ENCODE results near the gene APBA1.

Gene APBA1

DNA sequence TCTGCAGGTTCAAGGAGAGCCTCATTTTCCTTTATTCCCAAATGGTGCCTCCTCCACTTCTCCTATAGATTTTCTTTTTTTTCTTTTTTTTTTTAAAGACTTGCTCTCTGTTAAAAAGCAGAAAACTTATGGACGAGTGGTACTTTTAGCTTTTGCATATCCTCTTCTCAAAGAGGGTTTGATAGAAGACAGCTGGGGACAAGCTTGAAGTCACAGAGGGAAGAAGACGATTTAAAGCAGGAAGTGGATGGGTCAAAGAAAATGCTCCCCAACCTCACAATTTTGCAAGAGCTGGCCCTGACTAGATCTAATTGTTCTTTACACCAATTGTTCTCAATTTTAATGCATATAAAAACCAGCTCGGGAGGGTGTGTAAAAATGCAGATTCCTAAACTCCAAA is 48.9 kb downstream of the APBA1 start:
- Histone ChIP-seq H3K4me3 (ENCODE audit: low read depth in 1 of 2, low read length in 2 of 2) (no peak overlapping the region), H3K4me1 (ENCODE audit: control insufficient read depth in 1 of 2, insufficient read depth in 2 of 2, low read length in 2 of 2) (no peaks in the 10 kb centered on the region), H3K27me3 (ENCODE audit: low read depth, low read length) (no peaks in the 10 kb centered on the region), H3K36me3 (ENCODE audit: control insufficient read depth in 1 of 2, insufficient read depth in 2 of 2, low read length in 2 of 2) (no peaks in the 10 kb centered on the region), H3K27ac (ENCODE audit: low read length) (no peak overlapping the region), H3K9me3 (ENCODE audit: control insufficient read depth in 1 of 2, low read length in 2 of 2) (no peaks in the 10 kb centered on the region)

DNA sequence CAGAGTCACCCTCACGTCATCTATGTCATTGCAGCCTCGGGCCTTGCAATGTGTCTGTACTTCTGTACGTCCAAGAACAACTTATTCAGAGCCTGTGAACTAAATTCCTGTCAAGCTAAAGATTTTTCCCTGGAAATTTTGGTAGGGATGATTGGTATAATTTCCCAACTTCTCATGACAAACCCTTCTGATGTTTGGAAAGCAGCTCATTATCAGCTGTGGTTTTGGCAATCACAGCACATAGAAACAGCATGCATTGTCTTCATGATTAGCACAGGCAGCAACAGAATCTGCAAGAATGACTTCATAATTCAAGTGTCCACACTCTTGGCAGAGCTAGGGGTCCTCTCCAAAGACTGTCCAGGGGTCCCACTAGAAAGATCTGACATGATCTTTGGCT is 49.5 kb downstream of the APBA1 start:
- Histone ChIP-seq H3K36me3 (ENCODE audit: control insufficient read depth in 1 of 2, insufficient read depth in 2 of 2, low read length in 2 of 2) (no peaks in the 10 kb centered on the region), H3K4me1 (ENCODE audit: control insufficient read depth in 1 of 2, insufficient read depth in 2 of 2, low read length in 2 of 2) (no peaks in the 10 kb centered on the region), H3K9me3 (ENCODE audit: control insufficient read depth in 1 of 2, low read length in 2 of 2) (no peaks in the 10 kb centered on the region), H3K27ac (ENCODE audit: low read length) (no peak overlapping the region), H3K4me3 (ENCODE audit: low read depth in 1 of 2, low read length in 2 of 2) (no peak overlapping the region), H3K27me3 (ENCODE audit: low read depth, low read length) (no peaks in the 10 kb centered on the region)

DNA sequence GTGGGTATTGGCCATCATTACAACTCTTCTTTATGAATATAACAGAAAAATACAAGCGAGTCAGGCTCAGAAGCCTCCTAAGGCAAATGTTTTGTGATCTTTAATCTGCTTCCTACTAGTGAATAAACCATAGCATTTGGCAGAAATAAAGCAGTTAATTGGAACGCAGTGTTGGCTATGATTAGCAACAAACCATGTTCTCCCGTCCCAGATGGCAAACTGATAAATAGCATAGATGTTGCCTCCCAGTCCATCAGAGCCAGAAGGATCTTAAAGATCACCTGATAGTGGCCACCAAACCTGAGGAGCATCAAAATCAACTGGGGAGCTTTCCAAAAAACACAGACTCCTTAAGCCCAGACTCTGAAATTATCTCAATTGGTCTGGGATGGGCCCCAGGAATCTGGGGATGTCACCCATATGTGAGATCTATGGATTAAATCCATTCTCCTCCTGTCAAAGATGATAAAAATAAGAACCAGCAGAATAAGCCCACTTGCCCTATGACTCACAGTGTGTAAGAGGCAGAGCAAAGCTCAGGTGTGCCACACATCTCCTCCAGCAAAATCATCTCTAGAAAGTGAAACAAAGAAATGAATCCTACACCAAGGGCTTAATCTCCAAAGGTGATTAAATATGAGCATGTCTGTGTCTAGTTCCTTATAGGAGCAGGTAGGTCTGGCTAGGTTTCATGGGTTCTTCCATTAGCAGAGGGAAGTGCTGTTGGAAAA is 50.3 kb downstream of the APBA1 start:
- Histone ChIP-seq H3K9me3 (ENCODE audit: control insufficient read depth in 1 of 2, low read length in 2 of 2) (no peaks in the 10 kb centered on the region), H3K27me3 (ENCODE audit: low read depth, low read length) (no peaks in the 10 kb centered on the region), H3K4me3 (ENCODE audit: low read depth in 1 of 2, low read length in 2 of 2) (no peak overlapping the region), H3K36me3 (ENCODE audit: control insufficient read depth in 1 of 2, insufficient read depth in 2 of 2, low read length in 2 of 2) (no peaks in the 10 kb centered on the region), H3K27ac (ENCODE audit: low read length) (no peak overlapping the region), H3K4me1 (ENCODE audit: control insufficient read depth in 1 of 2, insufficient read depth in 2 of 2, low read length in 2 of 2) (no peaks in the 10 kb centered on the region)

DNA sequence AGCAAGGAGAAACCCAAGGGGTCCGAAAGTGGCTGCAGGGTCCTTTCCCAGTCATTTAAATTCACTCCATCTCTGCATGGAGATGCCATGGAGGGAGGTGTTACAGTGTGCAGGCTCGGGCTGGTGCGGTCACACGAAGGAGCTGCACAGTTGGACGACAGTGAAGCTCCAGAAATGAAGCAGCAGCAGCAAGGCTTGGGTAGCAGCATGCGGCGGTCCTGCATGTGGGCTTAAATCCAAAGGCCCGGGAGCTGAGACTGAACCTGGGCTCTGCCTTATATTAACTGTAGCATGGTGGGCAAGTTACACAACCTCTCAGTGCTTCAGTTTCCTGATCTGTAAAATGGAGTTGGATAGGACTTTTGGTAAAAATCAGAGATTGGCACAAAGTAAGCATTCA is 51.4 kb downstream of the APBA1 start:
- Histone ChIP-seq H3K27ac (ENCODE audit: low read length) (no peak overlapping the region), H3K27me3 (ENCODE audit: low read depth, low read length) (no peaks in the 10 kb centered on the region), H3K4me1 (ENCODE audit: control insufficient read depth in 1 of 2, insufficient read depth in 2 of 2, low read length in 2 of 2) (no peaks in the 10 kb centered on the region), H3K4me3 (ENCODE audit: low read depth in 1 of 2, low read length in 2 of 2) (no peak overlapping the region), H3K36me3 (ENCODE audit: control insufficient read depth in 1 of 2, insufficient read depth in 2 of 2, low read length in 2 of 2) (no peaks in the 10 kb centered on the region), H3K9me3 (ENCODE audit: control insufficient read depth in 1 of 2, low read length in 2 of 2) (no peaks in the 10 kb centered on the region)

DNA sequence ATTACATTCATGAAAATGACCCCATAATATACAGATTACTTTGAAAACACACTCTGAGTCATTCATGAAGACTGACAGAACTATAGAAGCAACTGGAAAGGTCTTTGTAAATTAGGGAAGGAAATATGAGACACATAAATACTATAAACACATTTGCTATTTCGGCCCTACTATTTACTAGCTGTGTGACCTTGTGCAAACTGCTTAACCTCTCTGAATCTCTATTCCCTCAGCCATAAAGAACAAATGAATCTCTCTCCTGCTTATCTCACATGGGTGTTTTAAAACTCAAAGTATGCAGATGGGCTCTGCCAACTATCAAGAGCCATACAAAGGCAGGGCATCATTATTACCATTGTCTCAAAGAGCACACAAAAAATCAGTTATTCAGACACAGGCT is 52.9 kb downstream of the APBA1 start:
- Histone ChIP-seq H3K4me3 (ENCODE audit: low read depth in 1 of 2, low read length in 2 of 2) (no peak overlapping the region), H3K9me3 (ENCODE audit: control insufficient read depth in 1 of 2, low read length in 2 of 2) (no peaks in the 10 kb centered on the region), H3K27me3 (ENCODE audit: low read depth, low read length) (no peaks in the 10 kb centered on the region), H3K27ac (ENCODE audit: low read length) (no peak overlapping the region), H3K4me1 (ENCODE audit: control insufficient read depth in 1 of 2, insufficient read depth in 2 of 2, low read length in 2 of 2) (no peaks in the 10 kb centered on the region), H3K36me3 (ENCODE audit: control insufficient read depth in 1 of 2, insufficient read depth in 2 of 2, low read length in 2 of 2) (no peaks in the 10 kb centered on the region)

DNA sequence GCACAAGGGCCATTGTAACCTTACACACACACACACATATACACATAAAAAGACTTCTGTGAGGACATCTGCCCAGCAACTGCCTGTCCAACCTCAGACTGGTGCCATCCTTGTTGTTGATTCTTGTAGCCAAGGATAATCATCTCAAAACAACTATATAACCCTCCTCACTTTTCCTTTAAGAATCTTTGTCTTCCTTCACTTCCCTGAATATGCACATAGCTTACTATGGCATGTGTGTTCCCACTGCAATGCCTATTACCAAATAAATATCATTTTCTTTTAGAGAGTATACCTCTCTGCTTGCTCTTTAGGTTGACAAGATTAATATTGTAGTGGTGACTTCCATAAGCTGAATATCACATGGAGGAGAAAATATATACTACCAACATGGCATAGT is 55.2 kb downstream of the APBA1 start:
- Histone ChIP-seq H3K27ac (ENCODE audit: low read length) (no peak overlapping the region), H3K36me3 (ENCODE audit: control insufficient read depth in 1 of 2, insufficient read depth in 2 of 2, low read length in 2 of 2) (no peaks in the 10 kb centered on the region), H3K27me3 (ENCODE audit: low read depth, low read length) (no peaks in the 10 kb centered on the region), H3K4me1 (ENCODE audit: control insufficient read depth in 1 of 2, insufficient read depth in 2 of 2, low read length in 2 of 2) (no peaks in the 10 kb centered on the region), H3K4me3 (ENCODE audit: low read depth in 1 of 2, low read length in 2 of 2) (no peak overlapping the region), H3K9me3 (ENCODE audit: control insufficient read depth in 1 of 2, low read length in 2 of 2) (no peaks in the 10 kb centered on the region)

DNA sequence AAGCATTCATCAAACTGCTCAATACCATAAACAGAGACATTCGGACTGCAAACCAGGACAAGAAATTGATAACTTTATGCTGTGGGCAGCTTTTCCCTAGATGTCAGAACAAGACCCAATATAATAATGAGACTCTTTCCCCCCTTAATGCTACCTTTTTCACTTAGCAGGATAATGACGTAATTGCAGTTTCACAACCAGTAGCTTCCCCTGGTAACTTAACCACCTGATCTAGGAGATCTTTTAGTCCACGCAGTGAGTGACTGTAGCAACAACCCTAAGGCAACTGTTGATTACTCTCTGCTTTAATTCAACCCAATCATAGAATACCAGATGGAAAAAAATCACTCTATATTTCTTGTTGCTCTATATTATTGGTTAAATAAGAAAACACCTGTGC is 56.3 kb downstream of the APBA1 start:
- Histone ChIP-seq H3K36me3 (ENCODE audit: control insufficient read depth in 1 of 2, insufficient read depth in 2 of 2, low read length in 2 of 2) (no peaks in the 10 kb centered on the region), H3K27ac (ENCODE audit: low read length) (no peak overlapping the region), H3K27me3 (ENCODE audit: low read depth, low read length) (no peaks in the 10 kb centered on the region)

DNA sequence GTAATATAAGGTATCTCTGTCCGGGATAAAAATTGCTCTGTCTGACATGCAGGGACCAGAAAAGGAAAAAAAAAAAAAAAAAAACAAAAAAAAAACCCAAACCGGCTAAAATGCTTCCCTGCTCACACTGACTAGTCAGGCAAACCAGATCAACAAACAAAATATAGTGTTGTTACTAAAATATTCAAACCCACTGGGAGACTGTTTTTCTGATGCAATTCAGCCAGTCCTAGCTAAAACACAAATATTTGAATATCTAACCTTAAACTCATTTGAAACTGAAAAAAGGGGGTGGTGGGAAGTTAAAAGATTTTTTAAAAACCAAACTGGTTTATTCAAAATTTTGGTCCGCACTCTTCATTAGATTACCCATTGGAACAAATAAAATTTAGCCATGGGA is 61.0 kb downstream of the APBA1 start:
- no peak overlapping the region for H3K27ac ChIP-seq (ENCODE audit: low read length)
- no peaks in the 10 kb centered on the region for H3K4me1 ChIP-seq (ENCODE audit: control insufficient read depth in 1 of 2, insufficient read depth in 2 of 2, low read length in 2 of 2)
- H3K36me3 ChIP-seq (ENCODE audit: control insufficient read depth in 1 of 2, insufficient read depth in 2 of 2, low read length in 2 of 2) = no peaks in the 10 kb centered on the region
- no peaks in the 10 kb centered on the region for H3K27me3 ChIP-seq (ENCODE audit: low read depth, low read length)
- H3K4me3 ChIP-seq (ENCODE audit: low read depth in 1 of 2, low read length in 2 of 2) = no peak overlapping the region
- H3K9me3 ChIP-seq (ENCODE audit: control insufficient read depth in 1 of 2, low read length in 2 of 2) = no peaks in the 10 kb centered on the region

More for the DNA sequence above, 56.3 kb downstream of the APBA1 start:
- no peaks in the 10 kb centered on the region for H3K4me1 ChIP-seq (ENCODE audit: control insufficient read depth in 1 of 2, insufficient read depth in 2 of 2, low read length in 2 of 2)
- no peak overlapping the region for H3K4me3 ChIP-seq (ENCODE audit: low read depth in 1 of 2, low read length in 2 of 2)
- H3K9me3 ChIP-seq (ENCODE audit: control insufficient read depth in 1 of 2, low read length in 2 of 2) = no peaks in the 10 kb centered on the region

DNA sequence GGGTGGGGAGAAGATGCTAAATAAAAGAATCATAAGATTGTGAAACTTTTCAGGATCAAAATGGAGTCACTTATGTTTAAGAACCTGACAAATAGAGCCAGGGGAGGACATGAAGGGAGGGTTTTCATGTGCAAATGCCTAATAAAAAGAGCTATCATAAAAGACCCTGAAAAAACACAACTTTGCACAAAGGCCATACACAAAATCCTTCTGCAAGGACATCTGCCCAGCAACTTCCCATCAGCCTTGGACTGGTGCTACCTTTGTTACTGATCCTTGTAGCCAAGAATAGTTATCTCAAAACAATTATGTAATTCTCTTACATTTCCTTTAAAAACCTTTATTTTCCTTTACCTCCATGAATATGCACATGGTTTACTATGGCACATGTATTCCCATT is 63.0 kb downstream of the APBA1 start:
- Histone ChIP-seq H3K9me3 (ENCODE audit: control insufficient read depth in 1 of 2, low read length in 2 of 2) (no peaks in the 10 kb centered on the region), H3K27ac (ENCODE audit: low read length) (no peak overlapping the region), H3K4me1 (ENCODE audit: control insufficient read depth in 1 of 2, insufficient read depth in 2 of 2, low read length in 2 of 2) (no peaks in the 10 kb centered on the region), H3K36me3 (ENCODE audit: control insufficient read depth in 1 of 2, insufficient read depth in 2 of 2, low read length in 2 of 2) (no peaks in the 10 kb centered on the region), H3K4me3 (ENCODE audit: low read depth in 1 of 2, low read length in 2 of 2) (no peak overlapping the region), H3K27me3 (ENCODE audit: low read depth, low read length) (no peaks in the 10 kb centered on the region)

DNA sequence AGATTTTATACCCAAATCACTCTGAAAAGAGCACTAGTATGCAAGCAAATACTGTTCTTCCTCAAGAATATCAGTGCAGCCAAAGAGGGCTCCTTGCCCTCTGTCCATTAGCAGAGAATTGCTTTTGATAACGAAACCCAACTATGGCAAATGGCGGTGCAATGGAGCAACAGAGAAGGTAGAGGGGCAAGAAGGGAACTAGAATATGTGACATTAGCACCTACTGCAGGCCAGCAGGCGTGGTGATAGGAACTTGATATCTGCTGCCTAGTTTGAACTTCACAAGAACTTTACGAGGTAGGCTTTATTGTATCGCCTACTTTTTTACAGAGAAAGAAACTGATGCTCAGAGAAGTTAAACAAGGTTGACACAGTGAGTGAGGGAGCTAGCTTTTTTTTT is 66.1 kb downstream of the APBA1 start:
- Histone ChIP-seq H3K4me1 (ENCODE audit: control insufficient read depth in 1 of 2, insufficient read depth in 2 of 2, low read length in 2 of 2) (no peaks in the 10 kb centered on the region), H3K4me3 (ENCODE audit: low read depth in 1 of 2, low read length in 2 of 2) (no peak overlapping the region), H3K9me3 (ENCODE audit: control insufficient read depth in 1 of 2, low read length in 2 of 2) (no peaks in the 10 kb centered on the region), H3K27me3 (ENCODE audit: low read depth, low read length) (no peaks in the 10 kb centered on the region), H3K27ac (ENCODE audit: low read length) (no peak overlapping the region), H3K36me3 (ENCODE audit: control insufficient read depth in 1 of 2, insufficient read depth in 2 of 2, low read length in 2 of 2) (no peaks in the 10 kb centered on the region)

DNA sequence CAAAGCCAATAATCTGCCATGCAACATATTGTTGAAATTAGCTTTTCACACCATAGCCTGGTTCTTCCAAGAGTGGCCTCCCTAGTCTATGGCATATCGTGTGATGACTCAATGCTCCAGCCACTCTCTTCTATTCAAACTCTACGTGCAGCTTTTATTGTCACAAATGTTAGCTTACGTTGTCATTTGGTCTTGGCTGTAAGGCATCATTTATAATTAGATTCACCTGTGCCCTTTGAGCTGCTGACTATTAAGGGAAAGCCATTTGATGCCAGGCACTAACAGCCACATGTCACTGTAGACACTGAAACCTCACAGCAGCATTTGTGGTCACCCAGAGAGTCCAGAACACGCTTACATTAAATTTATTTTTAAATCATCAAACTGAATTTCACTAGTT is 66.8 kb downstream of the APBA1 start:
- no peaks in the 10 kb centered on the region for H3K9me3 ChIP-seq (ENCODE audit: control insufficient read depth in 1 of 2, low read length in 2 of 2)
- no peaks in the 10 kb centered on the region for H3K36me3 ChIP-seq (ENCODE audit: control insufficient read depth in 1 of 2, insufficient read depth in 2 of 2, low read length in 2 of 2)
- H3K27ac ChIP-seq (ENCODE audit: low read length) = no peak overlapping the region
- H3K27me3 ChIP-seq (ENCODE audit: low read depth, low read length) = no peaks in the 10 kb centered on the region
- H3K4me3 ChIP-seq (ENCODE audit: low read depth in 1 of 2, low read length in 2 of 2) = no peak overlapping the region
- H3K4me1 ChIP-seq (ENCODE audit: control insufficient read depth in 1 of 2, insufficient read depth in 2 of 2, low read length in 2 of 2) = no peaks in the 10 kb centered on the region

DNA sequence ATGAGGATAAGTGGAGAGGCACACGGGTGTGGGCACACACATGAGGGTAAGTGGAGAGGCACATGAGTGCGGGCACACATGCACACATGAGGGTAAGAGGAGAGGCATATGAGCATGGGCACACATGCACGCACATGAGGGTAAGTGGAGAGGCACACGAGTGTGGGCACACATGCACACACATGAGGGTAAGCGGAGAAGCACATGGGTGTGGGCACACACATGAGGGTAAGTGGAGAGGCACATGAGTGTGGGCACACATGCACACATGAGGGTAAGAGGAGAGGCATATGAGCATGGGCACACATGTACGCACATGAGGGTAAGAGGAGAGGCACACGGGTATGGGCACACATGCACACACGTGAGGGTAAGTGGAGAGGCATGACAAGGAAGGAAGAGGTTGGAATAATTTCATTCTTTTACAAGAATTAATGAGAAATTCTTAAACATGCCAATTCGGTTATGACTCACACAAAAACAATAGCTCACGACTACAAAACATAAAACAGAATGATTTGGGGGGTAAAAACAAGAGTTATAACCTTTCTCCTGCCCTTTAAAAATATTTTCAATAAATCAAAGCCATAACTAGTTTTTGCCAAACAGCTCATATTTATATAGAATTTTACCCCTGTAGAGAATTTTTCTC is 67.5 kb downstream of the APBA1 start:
- Histone ChIP-seq H3K27me3 (ENCODE audit: low read depth, low read length) (no peaks in the 10 kb centered on the region), H3K4me1 (ENCODE audit: control insufficient read depth in 1 of 2, insufficient read depth in 2 of 2, low read length in 2 of 2) (no peaks in the 10 kb centered on the region), H3K27ac (ENCODE audit: low read length) (no peak overlapping the region), H3K9me3 (ENCODE audit: control insufficient read depth in 1 of 2, low read length in 2 of 2) (no peaks in the 10 kb centered on the region), H3K4me3 (ENCODE audit: low read depth in 1 of 2, low read length in 2 of 2) (no peak overlapping the region), H3K36me3 (ENCODE audit: control insufficient read depth in 1 of 2, insufficient read depth in 2 of 2, low read length in 2 of 2) (no peaks in the 10 kb centered on the region)

All from muscle layer of duodenum (tissue), 2 donors.